DMS 273 treated with DMSO at 0.1 percent for 48 hours (cell line): Measurements from ENCODE around the gene CAMTA1.

Experiments used
- DNase-seq: peaks from one replicate; lab custom pipeline; 2025; lab: John Stamatoyannopoulos, UW

The CAMTA1 gene

GRCh38 chr1:7006996-7007871 is 222.0 kb downstream of the CAMTA1 start:
- DNase-seq = no peak

GRCh38 chr1:7007902-7008301 is 222.6 kb downstream of the CAMTA1 start:
- DNase-seq = no peak

GRCh38 chr1:7008331-7008730 is 223.1 kb downstream of the CAMTA1 start:
- DNase-seq = no peak

GRCh38 chr1:7008975-7009740 is 223.9 kb downstream of the CAMTA1 start:
- DNase-seq = no peak

GRCh38 chr1:7009741-7010525 is 224.7 kb downstream of the CAMTA1 start:
- no peak for DNase-seq

GRCh38 chr1:7010534-7011200 is 225.4 kb downstream of the CAMTA1 start:
- no peak for DNase-seq

GRCh38 chr1:7011826-7012225 is 226.6 kb downstream of the CAMTA1 start:
- DNase-seq = no peak

GRCh38 chr1:7012461-7012924 is 227.2 kb downstream of the CAMTA1 start:
- DNase-seq = no peak

- DNase-seq = no peak
These were observed 228.8 kb downstream of the CAMTA1 start for GRCh38 chr1:7013833-7014639.

- DNase-seq = no peak
These were observed 229.3 kb downstream of the CAMTA1 start for GRCh38 chr1:7014640-7014930.

GRCh38 chr1:7015022-7015421 is 229.8 kb downstream of the CAMTA1 start:
- no peak for DNase-seq

- no peak for DNase-seq
These were observed 233.1 kb downstream of the CAMTA1 start for GRCh38 chr1:7018351-7018750.

- DNase-seq = no peak
These were observed 233.6 kb downstream of the CAMTA1 start for GRCh38 chr1:7018826-7019225.

GRCh38 chr1:7019510-7019909 is 234.3 kb downstream of the CAMTA1 start:
- DNase-seq = no peak

- DNase-seq = no peak
These were observed 236.8 kb downstream of the CAMTA1 start for GRCh38 chr1:7022058-7022457.

GRCh38 chr1:7025013-7025412 is 239.8 kb downstream of the CAMTA1 start:
- DNase-seq = no peak

- DNase-seq = no peak
These were observed 240.9 kb downstream of the CAMTA1 start for GRCh38 chr1:7026169-7026568.

- DNase-seq = no peak
These were observed 247.7 kb downstream of the CAMTA1 start for GRCh38 chr1:7032992-7033391.

- no peak for DNase-seq
These were observed 251.1 kb downstream of the CAMTA1 start for GRCh38 chr1:7036386-7036785.

- DNase-seq = no peak
These were observed 254.5 kb downstream of the CAMTA1 start for GRCh38 chr1:7039590-7040220.
